Neural crest cell (in vitro differentiated cells): ENCODE data around the gene RMRP. TPM values are rescaled to one million over a fixed set of nuclear protein-coding genes. Genes with fewer than 3 reads are reported as not detected.

ENCODE experiments used
- DNase-seq: peaks from one replicate; pipeline ENCODE4 v3.0.0; 2021; ENCODE audit warnings: low read depth, mixed read lengths, low spot score
- H3K27ac Mint-ChIP-seq: one replicate; pipeline ENCODE4 v1.8.0; 2021; ENCODE audit warnings: mild to moderate bottlenecking, mixed read lengths; ENCODE audit not compliant: unreplicated experiment
- H3K27me3 Mint-ChIP-seq: 2 replicates; pipeline ENCODE4 v1.8.0; 2021; ENCODE audit warnings: low read depth, mild to moderate bottlenecking, mixed read lengths
- H3K36me3 Mint-ChIP-seq: 2 replicates; pipeline ENCODE4 v1.8.0; 2021; ENCODE audit warnings: low read depth, mild to moderate bottlenecking, mixed read lengths
- H3K4me1 Mint-ChIP-seq: 2 replicates; pipeline ENCODE4 v1.8.0; 2021; ENCODE audit warnings: mixed read lengths
- H3K4me3 Mint-ChIP-seq: one replicate; pipeline ENCODE4 v1.8.0; 2021; ENCODE audit warnings: mild to moderate bottlenecking, mixed read lengths
- H3K9me3 Mint-ChIP-seq: 2 replicates; pipeline ENCODE4 v1.8.0; 2021; ENCODE audit warnings: mixed read lengths
- CTCF ChIP-seq: fragments of 200-600 bp; sonication (generic); conservative IDR thresholded peaks from 2 replicates; pipeline ENCODE4 v1.5.0; 2021; ENCODE audit warnings: antibody characterized with exemption, mild to moderate bottlenecking
- total RNA-seq: library from RNA; stranded (reverse); gene quantifications from 2 replicates; pipeline ENCODE4 v1.2.1, GENCODE V29; 2021

RMRP gene
- total RNA-seq, 1 donor from 2014 or later: 17,379 TPM

- no peaks in the 10 kb centered on the region for H3K9me3 Mint-ChIP-seq
- H3K36me3 Mint-ChIP-seq: peaks cover 7% of the 10 kb centered on the region
- no peak overlapping the region for H3K4me3 Mint-ChIP-seq
- H3K4me1 Mint-ChIP-seq: no peaks in the 10 kb centered on the region
- no peak overlapping the region for H3K27ac Mint-ChIP-seq
- no peak for TF ChIP-seq CTCF
- no peak for DNase-seq
- H3K27me3 Mint-ChIP-seq: peaks cover 2% of the 10 kb centered on the region
Observed at GRCh38 chr9:35636135-35636876, 21.5 kb downstream of the RMRP start.

- Mint-ChIP-seq H3K9me3 (no peaks in the 10 kb centered on the region), H3K4me1 (no peaks in the 10 kb centered on the region), H3K27ac (no peak overlapping the region), H3K36me3 (peaks cover 4% of the 10 kb centered on the region), H3K27me3 (peaks cover 2% of the 10 kb centered on the region), H3K4me3 (no peak overlapping the region)
- DNase-seq: no peak
- no peak for TF ChIP-seq CTCF
Observed at GRCh38 chr9:35635730-35636129, 22.1 kb downstream of the RMRP start.

GRCh38 chr9:35629597-35629996 is 28.2 kb downstream of the RMRP start:
- no peak for DNase-seq
- Mint-ChIP-seq H3K36me3 (no peaks in the 10 kb centered on the region), H3K4me1 (no peaks in the 10 kb centered on the region), H3K27me3 (no peaks in the 10 kb centered on the region), H3K9me3 (no peaks in the 10 kb centered on the region), H3K27ac (no peak overlapping the region), H3K4me3 (no peak overlapping the region)
- TF ChIP-seq CTCF: no peak

GRCh38 chr9:35628389-35628991 is 29.3 kb downstream of the RMRP start:
- Mint-ChIP-seq H3K27ac (no peak overlapping the region), H3K4me3 (no peak overlapping the region), H3K4me1 (no peaks in the 10 kb centered on the region), H3K27me3 (no peaks in the 10 kb centered on the region), H3K9me3 (no peaks in the 10 kb centered on the region), H3K36me3 (no peaks in the 10 kb centered on the region)
- TF ChIP-seq CTCF: no peak
- DNase-seq: no peak

- no peaks in the 10 kb centered on the region for H3K4me1 Mint-ChIP-seq
- H3K9me3 Mint-ChIP-seq: no peaks in the 10 kb centered on the region
- H3K27me3 Mint-ChIP-seq: no peaks in the 10 kb centered on the region
- TF ChIP-seq CTCF: no peak
- no peak overlapping the region for H3K4me3 Mint-ChIP-seq
- H3K36me3 Mint-ChIP-seq: no peaks in the 10 kb centered on the region
- DNase-seq: no peak
- H3K27ac Mint-ChIP-seq: no peak overlapping the region
Observed at GRCh38 chr9:35627575-35627974, 30.2 kb downstream of the RMRP start.
